ENCODE results near the gene WBP4. TPM values are rescaled to one million over a fixed set of nuclear protein-coding genes. Genes with fewer than 3 reads are reported as not detected.
"Not testable (repeated sequence)": the region's sequence is repeated elsewhere in the genome, so short reads cannot be mapped to it uniquely, and the experiment has no call there.

WBP4 gene
- total RNA-seq, 1 experiment from 2014 or later = 10.5 TPM

DNA sequence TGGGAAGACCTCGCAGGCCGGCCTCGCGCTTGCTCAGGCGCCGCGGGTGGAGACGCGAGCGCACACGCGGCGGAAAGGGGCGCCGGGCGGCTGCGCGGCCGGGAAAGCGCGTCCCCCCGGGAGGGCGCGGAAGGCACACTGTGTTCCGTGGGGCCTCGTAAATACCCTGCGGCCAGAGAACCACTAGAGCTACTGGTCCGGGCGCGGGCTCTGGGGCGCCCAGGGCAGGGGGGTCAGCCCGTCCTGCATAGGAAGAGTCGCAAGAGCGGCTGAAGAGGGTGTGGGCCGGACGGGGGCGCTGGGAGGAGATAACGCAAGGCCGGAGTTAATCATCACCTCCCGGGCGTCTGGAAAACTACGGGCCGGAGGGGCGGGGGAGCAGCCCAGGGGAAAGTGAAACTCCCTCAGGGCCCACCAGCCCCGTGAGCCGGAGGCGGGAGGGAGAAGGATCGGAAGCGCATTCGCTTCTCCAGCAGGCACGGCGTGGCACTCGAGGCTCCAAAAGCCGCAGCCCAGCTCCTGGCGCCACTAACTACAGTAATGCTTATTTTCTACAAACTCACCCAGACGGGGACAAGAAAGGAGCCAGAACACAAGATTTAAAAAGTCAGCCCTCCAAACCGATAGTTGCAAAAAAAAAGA, 1.1 kb upstream of the WBP4 start:
- peak; percentile 91 for DNase-seq

DNA sequence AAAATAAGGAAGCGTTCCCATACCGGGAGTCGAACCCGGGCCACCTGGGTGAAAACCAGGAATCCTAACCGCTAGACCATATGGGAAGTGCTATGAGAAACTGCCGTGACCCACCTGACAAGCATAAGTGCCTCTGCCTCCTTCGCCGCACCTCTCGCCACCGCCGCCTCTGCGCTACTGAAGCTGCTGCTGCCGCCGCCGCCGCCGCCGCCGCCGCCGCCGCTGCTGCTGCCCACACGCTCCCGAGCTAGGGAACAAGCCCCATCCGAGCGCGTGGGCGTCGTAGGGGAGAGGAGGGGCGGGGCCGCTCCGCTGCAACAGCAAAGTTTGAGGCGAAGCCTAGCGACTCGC, 610 bp upstream of the WBP4 start:
- peak; percentile 91 for DNase-seq
- no peaks in the 10 kb centered on the region for H3K9me3 ChIP-seq
- H3K27me3 ChIP-seq = no peaks in the 10 kb centered on the region
- peaks cover 19% of the 10 kb centered on the region for H3K36me3 ChIP-seq
- H3K4me3 ChIP-seq = peak overlapping the region; percentile 92

More for the DNA sequence above, 1.1 kb upstream of the WBP4 start:
- no peaks in the 10 kb centered on the region for H3K27me3 ChIP-seq
- H3K36me3 ChIP-seq = peaks cover 15% of the 10 kb centered on the region
- no peaks in the 10 kb centered on the region for H3K9me3 ChIP-seq
- H3K4me3 ChIP-seq = peak overlapping the region; percentile 92

DNA sequence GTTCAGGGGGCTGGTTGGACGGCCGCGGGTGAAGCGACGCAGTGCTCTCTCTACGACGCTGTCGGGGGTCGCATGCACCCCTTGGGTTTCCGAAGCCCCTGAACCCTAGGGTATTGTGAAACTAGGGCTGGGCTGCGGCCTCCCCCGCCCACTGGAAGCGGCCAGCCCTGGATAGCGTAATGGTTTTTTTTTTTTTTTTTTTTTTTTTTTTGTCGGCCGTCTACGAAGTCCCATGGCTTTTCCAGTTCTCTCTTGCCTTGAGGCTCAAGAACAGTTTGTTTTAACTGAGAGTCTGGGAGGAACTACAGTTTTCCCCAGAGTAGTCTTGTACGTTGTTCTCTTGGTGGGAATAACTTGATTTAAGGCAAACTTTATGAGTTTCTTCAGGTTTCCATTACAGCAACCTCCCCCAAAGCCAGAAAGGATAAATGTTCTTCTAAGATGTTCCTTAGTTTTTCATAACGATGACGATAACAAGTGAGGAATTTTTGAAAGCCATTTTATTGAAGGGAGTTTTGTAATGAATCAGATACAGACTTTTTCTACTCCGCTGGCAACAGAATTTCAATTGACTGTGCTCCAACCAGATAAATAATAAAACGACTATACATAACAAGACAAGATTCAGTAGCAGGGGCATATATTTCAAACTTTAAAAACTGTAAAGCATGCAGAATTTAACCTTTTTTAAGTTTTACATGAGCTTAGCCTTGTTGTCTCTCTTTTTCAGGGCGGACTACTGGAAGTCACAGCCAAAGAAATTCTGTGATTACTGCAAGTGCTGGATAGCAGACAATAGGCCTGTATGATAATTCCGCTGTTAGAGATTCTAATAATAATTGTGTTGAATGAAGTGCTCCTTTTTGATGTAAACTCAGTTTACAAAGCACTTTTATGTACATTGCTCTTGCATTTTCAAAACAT, 867 bp downstream of the WBP4 start:
- H3K36me3 ChIP-seq = peaks cover 34% of the 10 kb centered on the region
- peak overlapping the region; percentile 92 for H3K4me3 ChIP-seq
- H3K27me3 ChIP-seq = no peaks in the 10 kb centered on the region
- DNase-seq = no peak
- no peaks in the 10 kb centered on the region for H3K9me3 ChIP-seq

DNA sequence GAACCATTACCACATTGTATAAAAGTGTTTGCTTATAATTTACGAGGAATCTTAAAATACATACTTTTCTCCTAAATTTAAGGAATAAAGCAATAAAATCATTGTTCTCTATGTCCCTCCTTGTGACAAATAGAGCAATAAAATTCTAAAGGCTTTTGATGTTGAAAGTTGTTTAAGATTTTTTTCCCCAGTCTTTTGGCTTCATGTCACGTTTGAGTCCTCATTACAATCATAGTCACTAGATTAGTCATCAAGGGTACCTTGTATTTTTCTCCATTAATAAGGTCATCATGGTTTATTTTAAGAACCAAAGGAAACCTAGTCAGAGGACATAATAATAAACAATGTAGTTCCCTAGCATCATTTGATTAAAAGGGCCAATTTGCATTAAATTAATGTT, 3.2 kb downstream of the WBP4 start:
- no peaks in the 10 kb centered on the region for H3K9me3 ChIP-seq
- no peak overlapping the region for H3K4me3 ChIP-seq
- DNase-seq = no peak
- H3K27me3 ChIP-seq = no peaks in the 10 kb centered on the region
- H3K36me3 ChIP-seq = peaks cover 46% of the 10 kb centered on the region

DNA sequence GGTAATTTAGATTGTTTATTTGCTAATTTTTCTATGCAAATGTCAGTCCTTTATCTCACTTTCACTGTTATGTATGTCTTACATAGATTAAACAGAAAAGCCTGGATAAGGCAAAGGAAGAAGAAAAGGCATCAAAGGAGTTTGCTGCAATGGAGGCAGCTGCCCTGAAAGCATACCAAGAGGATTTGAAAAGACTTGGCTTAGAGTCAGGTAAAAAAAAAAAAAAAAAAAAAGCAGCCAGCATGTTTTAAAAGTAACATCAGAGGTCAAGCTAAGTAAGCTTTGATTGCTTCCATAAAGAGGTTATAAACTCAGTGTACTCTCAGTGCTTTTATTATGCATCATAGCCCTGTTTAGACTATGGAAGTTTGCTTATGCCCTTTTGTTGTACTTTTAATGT, 3.8 kb downstream of the WBP4 start:
- Histone ChIP-seq H3K27me3 (no peaks in the 10 kb centered on the region), H3K4me3 (no peak overlapping the region), H3K9me3 (no peaks in the 10 kb centered on the region), H3K36me3 (peaks cover 50% of the 10 kb centered on the region)
- peak; percentile 34 for DNase-seq

DNA sequence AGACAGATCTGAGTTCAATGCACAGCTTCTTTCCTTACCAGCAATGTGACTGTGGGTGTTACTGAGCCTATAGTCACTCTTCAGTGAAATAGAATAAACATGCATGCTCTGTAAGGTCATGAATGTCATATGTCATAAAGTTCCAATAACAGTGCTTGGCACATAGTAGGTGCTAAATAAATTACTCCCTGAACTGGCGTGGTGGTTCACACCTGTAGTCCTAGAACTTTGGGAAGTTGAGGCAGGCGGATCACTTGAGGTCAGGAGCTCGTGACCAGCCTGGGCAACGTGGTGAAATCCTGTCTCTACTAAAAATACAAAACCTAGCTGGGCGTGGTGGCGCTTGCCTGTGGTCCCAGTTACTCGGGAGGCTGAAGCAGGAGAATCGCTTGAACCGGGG, 13.2 kb downstream of the WBP4 start:
- Histone ChIP-seq H3K36me3 (peaks cover 71% of the 10 kb centered on the region), H3K4me3 (no peak overlapping the region), H3K27me3 (no peaks in the 10 kb centered on the region), H3K9me3 (no peaks in the 10 kb centered on the region)
- DNase-seq = no peak

DNA sequence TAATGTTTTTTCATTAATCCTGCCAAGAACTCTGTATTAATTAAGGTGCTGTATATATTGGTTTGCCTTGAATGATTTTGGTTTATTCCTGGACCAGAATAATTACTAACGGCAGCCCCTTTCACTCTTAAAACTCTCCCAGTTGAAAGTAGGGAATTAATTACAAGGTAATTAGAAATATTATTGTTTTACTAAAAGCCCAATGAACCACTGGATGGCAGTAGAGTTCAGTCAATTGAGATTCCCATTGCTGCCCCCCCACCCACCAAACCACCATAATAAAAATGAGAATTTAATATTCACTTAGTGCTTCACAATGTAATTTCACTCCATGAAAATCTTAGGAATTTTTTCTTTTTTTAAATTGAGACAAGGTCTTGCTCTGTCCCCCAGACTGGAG, 13.7 kb downstream of the WBP4 start:
- no peak for DNase-seq
- no peaks in the 10 kb centered on the region for H3K27me3 ChIP-seq
- H3K36me3 ChIP-seq = peaks cover 68% of the 10 kb centered on the region
- H3K4me3 ChIP-seq = no peak overlapping the region
- no peaks in the 10 kb centered on the region for H3K9me3 ChIP-seq

DNA sequence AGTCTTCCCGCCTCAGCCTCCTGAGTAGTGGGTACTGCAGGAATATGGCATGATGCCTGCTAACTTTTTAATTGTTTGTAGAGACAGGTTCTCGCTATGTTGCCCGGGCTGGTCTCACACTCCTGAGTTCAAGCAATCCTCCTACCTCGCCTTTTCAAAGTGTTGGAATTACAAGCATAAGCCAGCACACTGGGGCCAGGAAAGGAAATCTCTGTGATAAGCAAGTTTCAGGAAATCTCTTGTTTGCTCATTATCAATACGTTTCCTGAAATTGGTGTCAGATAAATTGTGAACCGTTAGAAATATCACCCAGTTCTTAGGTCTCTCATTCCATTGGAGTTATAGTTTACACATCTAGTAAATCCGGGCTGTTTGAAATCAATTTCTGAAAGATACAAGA, 14.2 kb downstream of the WBP4 start:
- H3K4me3 ChIP-seq = no peak overlapping the region
- H3K9me3 ChIP-seq = no peaks in the 10 kb centered on the region
- H3K36me3 ChIP-seq = peaks cover 68% of the 10 kb centered on the region
- no peak for DNase-seq
- no peaks in the 10 kb centered on the region for H3K27me3 ChIP-seq

DNA sequence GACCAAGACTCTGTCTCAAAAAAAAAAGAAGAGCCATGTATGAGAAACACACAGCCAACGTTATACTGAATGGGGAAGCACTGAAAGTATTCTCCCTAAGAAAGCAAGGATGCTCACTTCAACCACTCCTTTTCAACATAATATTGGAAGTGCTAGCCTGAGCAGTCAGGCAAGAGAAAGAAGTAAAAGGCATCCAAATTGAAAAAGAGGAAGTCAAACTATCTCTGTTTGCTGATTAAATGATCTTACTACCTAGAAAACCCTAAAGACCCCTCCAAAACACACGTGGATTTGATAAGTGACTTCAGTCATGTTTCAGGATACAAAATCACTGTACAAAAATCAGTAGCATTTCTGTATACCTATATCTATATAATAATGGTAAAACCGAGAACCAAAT, 16.2 kb downstream of the WBP4 start:
- H3K27me3 ChIP-seq = no peaks in the 10 kb centered on the region
- no peak overlapping the region for H3K4me3 ChIP-seq
- DNase-seq = no peak
- no peaks in the 10 kb centered on the region for H3K9me3 ChIP-seq
- peaks cover 59% of the 10 kb centered on the region for H3K36me3 ChIP-seq

DNA sequence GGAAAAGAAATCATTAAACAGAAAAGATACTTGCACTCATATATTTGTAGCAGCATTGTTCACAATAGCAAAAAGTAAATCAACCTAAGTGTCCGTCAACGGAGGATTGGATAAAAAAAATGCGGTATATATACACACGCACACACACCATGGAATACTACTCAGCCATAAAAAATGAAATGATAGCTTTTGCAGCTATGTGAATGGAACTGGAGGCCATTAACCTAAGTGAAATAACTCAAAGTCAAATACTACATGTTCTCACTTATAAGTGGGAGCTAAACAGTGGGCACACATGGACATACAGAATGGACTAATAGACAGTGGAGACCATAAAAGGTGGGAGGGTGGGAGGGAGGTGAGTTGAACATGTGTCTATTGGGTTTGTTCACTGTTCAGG, 18.4 kb downstream of the WBP4 start:
- peaks cover 56% of the 10 kb centered on the region for H3K36me3 ChIP-seq
- no peak for DNase-seq
- H3K4me3 ChIP-seq = no peak overlapping the region
- no peaks in the 10 kb centered on the region for H3K9me3 ChIP-seq
- no peaks in the 10 kb centered on the region for H3K27me3 ChIP-seq

DNA sequence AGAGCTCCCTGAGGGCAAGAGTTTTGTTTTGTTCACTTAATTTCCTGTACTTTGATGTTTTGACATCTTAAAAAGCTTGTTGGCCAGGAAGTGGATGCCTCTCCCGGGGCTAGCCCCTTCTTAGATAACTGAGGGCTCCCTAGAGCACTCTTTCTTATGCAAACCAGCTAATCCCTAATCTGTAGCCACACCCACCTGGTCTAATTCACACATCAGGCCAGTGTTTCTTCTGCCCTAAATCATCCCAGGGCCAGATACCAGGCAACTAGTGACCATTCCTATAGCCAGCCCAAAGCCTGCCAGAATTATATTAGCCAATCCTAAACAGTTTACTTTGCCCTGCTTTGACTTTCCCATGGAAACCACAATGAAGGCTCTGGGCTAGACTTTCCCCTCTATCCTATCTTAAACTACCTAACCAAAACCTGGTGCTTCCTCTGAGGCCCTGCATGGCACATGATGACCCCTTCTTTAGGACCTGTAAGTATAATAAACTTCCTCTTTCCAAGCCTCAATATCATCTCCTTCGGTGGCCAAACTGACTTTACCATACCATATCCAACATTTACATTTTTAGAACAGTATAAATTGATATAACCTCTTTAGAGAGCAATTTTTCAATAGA, 24.8 kb downstream of the WBP4 start:
- peaks cover 17% of the 10 kb centered on the region for H3K36me3 ChIP-seq
- no peak for DNase-seq
- H3K9me3 ChIP-seq = no peaks in the 10 kb centered on the region
- no peaks in the 10 kb centered on the region for H3K27me3 ChIP-seq
- H3K4me3 ChIP-seq = no peak overlapping the region

DNA sequence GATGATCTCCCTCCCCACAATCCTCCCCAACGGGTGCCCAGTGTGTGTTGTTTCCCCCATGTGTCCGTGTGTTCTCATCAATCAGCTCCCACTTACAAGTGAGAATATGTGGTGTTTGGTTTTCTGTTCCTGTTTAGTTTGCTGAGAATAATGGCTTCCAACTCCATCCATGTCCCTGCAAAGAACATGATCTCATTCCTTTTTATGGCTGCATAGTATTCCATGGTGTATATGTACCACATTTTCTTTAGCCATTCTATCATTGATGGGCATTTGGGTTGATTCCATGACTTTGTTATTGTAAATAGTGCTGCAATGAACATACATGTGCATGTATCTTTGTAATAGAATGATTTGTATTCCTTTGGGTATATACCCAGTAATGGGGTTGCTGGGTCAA, 34.4 kb downstream of the WBP4 start:
- H3K4me3 ChIP-seq, H3K36me3 ChIP-seq, H3K27me3 ChIP-seq, DNase-seq, H3K9me3 ChIP-seq: not testable (repeated sequence)

DNA sequence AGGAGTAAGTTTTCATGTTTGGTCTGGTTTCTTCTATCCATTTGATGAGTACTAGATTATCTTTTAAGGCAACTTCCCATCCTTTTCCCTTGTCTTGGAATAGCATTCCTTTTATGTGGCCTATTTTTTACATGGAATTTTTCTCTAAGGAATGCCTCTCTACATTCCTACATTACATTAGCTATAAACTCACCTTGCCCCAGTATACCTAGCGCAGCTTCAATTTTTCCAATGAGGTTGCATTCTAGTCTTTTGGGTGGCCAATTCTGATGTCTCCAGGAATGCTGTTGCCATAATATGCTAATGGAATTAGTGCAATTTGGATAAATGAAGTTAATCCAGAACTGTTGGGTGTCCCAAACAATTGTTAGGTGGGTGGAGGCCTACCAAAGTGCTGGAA, 37.5 kb downstream of the WBP4 start:
- Histone ChIP-seq H3K36me3 (no peaks in the 10 kb centered on the region), H3K4me3 (no peak overlapping the region)
- no peak for DNase-seq

DNA sequence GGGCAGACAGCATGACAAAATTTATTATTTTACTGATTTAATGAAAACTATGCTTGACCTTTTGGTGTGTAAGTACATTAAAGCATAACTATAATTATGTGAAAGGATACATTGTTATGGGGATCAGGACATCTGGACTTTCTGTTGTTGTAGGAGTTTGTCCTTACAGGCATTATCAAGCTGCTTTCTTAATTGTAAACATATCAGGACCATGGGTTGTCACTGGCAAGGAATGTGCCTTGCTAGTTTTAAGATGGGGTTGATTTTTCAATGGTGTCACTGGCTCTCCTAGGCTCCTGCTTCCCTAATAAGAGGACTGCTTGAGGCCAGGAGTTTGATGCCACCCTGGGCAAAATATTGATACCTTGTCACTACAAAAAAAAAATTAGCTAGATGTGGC, 38.7 kb downstream of the WBP4 start:
- no peak overlapping the region for H3K4me3 ChIP-seq
- no peaks in the 10 kb centered on the region for H3K36me3 ChIP-seq
- no peaks in the 10 kb centered on the region for H3K27me3 ChIP-seq
- DNase-seq = no peak
- no peaks in the 10 kb centered on the region for H3K9me3 ChIP-seq

More for the DNA sequence above, 37.5 kb downstream of the WBP4 start:
- Histone ChIP-seq H3K27me3 (no peaks in the 10 kb centered on the region), H3K9me3 (no peaks in the 10 kb centered on the region)

DNA sequence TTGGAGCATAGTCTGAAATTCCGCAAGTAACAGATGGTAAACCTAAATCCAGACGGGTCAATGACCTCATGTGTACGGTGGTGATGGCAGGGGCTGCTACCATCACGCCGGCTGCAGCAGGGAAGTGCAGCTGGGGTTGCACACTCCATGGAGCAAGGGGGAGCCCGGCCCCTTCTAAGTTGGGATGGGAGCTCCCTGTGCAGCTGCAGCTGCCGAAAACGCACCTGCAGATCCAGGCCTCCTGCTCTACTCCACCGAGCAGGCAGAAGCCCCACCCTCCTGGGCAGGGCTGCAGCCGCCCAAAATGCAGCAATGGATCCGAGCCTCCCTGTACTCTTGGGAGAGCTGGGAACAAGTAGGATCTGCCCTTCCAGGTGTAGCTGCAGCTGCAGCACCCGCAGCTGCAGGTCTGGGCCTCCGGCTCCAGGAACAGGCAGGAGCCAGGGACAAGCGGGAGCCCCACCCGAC, 45.8 kb downstream of the WBP4 start:
- no peak overlapping the region for H3K4me3 ChIP-seq
- H3K27me3 ChIP-seq = no peaks in the 10 kb centered on the region
- DNase-seq = no peak
- H3K36me3 ChIP-seq = no peaks in the 10 kb centered on the region
- H3K9me3 ChIP-seq = no peaks in the 10 kb centered on the region

DNA sequence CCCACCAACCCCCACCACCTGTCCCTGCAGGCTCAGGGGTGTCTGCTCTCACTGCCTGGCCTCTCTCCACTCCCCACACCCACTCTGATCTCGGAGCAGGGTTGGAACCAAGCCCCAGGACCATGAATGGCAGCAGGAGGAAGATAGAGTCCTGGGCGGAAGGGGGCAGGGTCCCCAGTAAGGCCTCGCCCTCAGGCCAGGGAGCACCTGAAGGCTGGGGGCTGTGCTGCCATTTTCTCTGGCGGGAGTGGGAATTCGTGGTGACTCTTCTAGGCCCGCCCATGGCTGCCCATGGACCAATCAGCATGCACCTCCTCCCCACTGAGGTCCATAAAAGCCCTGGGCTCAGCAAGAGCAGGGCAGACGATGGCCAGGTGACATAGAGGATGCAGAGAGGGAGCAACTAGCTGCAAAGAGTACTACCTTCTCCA, 46.3 kb downstream of the WBP4 start:
- Histone ChIP-seq H3K27me3 (no peaks in the 10 kb centered on the region), H3K4me3 (no peak overlapping the region), H3K9me3 (no peaks in the 10 kb centered on the region), H3K36me3 (no peaks in the 10 kb centered on the region)
- no peak for DNase-seq

DNA sequence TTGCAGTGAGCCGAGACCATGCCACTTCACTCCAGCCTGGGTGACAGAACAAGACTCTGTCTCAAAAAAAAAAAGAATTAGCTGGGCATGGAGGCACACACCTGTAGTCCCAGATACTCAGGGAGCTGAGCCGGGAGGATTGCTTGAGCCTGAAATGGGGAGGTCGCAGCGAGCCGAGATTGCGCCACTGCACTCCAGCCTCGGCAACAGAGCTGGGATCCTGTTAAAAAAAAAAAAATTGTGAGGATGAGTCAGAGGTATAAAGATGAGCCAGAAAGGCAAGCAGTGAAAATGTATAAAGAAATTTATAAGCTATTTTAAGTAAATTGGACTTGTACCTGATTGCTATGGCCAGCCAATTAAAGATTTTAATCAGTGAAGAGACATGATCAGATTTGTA, 50.1 kb downstream of the WBP4 start:
- Histone ChIP-seq H3K9me3 (no peaks in the 10 kb centered on the region), H3K27me3 (no peaks in the 10 kb centered on the region), H3K36me3 (no peaks in the 10 kb centered on the region), H3K4me3 (no peak overlapping the region)
- DNase-seq = peak; percentile 37
